ENCODE data around the gene WBP1L. TPM values are rescaled to one million over a fixed set of nuclear protein-coding genes. Genes with fewer than 3 reads are reported as not detected.
"Not testable (repeated sequence)": the region's sequence is repeated elsewhere in the genome, so short reads cannot be mapped to it uniquely, and the experiment has no call there.

Gene WBP1L
- total and polyA plus RNA-seq, 4 donors = 12.3 to 43.6 (median 27.6) TPM

DNA sequence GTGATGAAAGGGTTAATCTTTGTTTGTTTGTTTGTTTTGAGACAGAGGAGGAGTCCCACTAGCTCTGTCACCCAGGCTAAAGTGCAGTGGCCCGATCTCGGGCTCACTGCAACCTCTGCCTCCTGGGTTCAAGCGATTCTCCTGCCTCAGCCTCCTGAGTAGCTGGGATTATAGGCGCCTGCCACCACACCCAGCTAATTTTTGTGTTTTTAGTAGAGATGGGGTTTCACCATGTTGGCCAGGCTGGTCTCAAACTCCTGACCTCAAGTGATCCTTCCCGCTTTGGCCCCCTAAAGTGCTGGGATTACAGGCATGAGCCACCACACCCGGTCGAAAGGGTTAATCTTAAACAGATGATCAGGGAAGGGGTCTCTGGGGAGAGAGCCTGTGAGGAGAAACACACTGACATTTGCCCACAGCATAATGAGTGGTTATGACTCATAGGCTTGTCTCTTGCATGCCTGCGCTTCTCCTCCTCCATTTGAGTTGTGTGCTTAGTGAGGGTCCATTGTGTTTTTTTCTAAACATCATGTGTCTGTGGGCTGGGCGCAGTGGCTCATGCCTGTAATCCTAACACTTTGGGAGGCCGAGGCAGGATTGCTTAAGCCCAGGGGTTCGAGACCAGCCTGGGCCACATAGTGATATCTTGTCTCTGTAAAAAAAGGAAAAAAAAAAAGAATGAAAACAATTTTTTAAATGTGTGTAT is 112.1 kb downstream of the WBP1L start:
- not testable (repeated sequence) for H3K9me3 ChIP-seq (ENCODE audit: control insufficient read depth in 4 of 4, low read length in 3 of 4); H3K27me3 ChIP-seq (ENCODE audit: control insufficient read depth in 4 of 4, insufficient read depth in 4 of 4, low read length in 3 of 4); DNase-seq (ENCODE audit: low spot score); H3K9ac ChIP-seq (ENCODE audit: low read depth in 1 of 2, low read length in 2 of 2); H3K4me3 ChIP-seq (ENCODE audit: low read depth in 1 of 3, low read length in 3 of 3); H3K36me3 ChIP-seq (ENCODE audit: control insufficient read depth in 4 of 4, insufficient read depth in 3 of 4, low read depth in 1 of 4, low read length in 3 of 4)
- WGBS = 72% methylated on average over 11 of the region's 11 CpGs
- Histone ChIP-seq H3K4me1 (ENCODE audit: control insufficient read depth in 4 of 4, insufficient read depth in 4 of 4, low read length in 3 of 4) (peaks cover 3 to 15% (median 4%) of the 10 kb centered on the region in 4 donors), H3K27ac (ENCODE audit: low read depth in 1 of 2, low read length in 2 of 2) (peak overlapping the region in 1 of 2 donors; percentile 40)
- peak; percentile 51 for TF ChIP-seq SP1 (IDR thresholded peaks at IDR 0.05)
- TF ChIP-seq HNF4A (conservative IDR thresholded peaks at IDR 0.05) = peak; percentile 61 to 77

DNA sequence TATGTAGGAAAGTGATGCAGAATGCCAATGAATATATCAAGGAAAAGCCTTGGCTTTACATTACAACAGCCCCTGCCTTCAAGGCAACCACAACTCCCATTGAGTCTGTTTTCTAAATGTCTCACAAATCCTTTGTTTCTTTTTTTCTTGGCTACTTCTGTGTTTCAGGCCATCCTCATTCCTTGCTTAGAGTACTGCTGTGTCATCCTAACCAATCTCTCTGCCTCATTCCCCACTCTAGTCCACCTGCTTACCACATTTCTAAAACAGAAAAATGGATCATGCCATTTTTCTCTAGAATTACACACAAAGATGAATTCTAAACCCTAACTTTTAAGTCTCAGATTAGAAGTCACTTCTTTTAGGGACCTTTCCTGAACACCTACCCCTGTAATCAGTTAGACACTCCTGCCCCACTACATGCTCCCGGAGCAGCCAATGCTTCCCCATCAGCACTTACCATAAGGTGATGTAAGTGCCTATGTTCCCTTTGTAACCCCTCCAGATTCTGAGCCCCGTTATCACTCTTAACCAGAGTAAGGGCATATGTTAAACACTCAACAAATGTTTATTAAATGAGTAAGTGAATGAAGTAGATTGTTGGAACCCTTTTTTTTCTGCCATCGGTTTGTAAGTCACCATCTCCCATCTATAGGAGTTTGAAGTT is 113.1 kb downstream of the WBP1L start:
- Histone ChIP-seq H3K27ac (ENCODE audit: low read depth in 1 of 2, low read length in 2 of 2) (no peak overlapping the region), H3K4me1 (ENCODE audit: control insufficient read depth in 4 of 4, insufficient read depth in 4 of 4, low read length in 3 of 4) (peaks cover 3 to 13% (median 4%) of the 10 kb centered on the region in 4 donors), H3K9me3 (ENCODE audit: control insufficient read depth in 4 of 4, low read length in 3 of 4) (no peaks in the 10 kb centered on the region), H3K4me3 (ENCODE audit: low read depth in 1 of 3, low read length in 3 of 3) (no peak overlapping the region), H3K27me3 (ENCODE audit: control insufficient read depth in 4 of 4, insufficient read depth in 4 of 4, low read length in 3 of 4) (no peaks in the 10 kb centered on the region), H3K9ac (ENCODE audit: low read depth in 1 of 2, low read length in 2 of 2) (no peak overlapping the region), H3K36me3 (ENCODE audit: control insufficient read depth in 4 of 4, insufficient read depth in 3 of 4, low read depth in 1 of 4, low read length in 3 of 4) (peaks cover 0 to 8% (median 6%) of the 10 kb centered on the region in 4 donors)
- 91% methylated on average over 3 of the region's 3 CpGs for WGBS
- TF ChIP-seq RXRA (IDR thresholded peaks at IDR 0.05) (no peak), RAD21 (IDR thresholded peaks at IDR 0.05) (no peak), HNF4G (IDR thresholded peaks at IDR 0.05) (no peak), SP1 (IDR thresholded peaks at IDR 0.05) (no peak), EGR1 (IDR thresholded peaks at IDR 0.05; ENCODE audit: low read depth in 2 of 2) (no peak), TAF1 (conservative IDR thresholded peaks at IDR 0.05) (no peak), YY1 (IDR thresholded peaks at IDR 0.05) (no peak)
- TF ChIP-seq, protein P1, sequence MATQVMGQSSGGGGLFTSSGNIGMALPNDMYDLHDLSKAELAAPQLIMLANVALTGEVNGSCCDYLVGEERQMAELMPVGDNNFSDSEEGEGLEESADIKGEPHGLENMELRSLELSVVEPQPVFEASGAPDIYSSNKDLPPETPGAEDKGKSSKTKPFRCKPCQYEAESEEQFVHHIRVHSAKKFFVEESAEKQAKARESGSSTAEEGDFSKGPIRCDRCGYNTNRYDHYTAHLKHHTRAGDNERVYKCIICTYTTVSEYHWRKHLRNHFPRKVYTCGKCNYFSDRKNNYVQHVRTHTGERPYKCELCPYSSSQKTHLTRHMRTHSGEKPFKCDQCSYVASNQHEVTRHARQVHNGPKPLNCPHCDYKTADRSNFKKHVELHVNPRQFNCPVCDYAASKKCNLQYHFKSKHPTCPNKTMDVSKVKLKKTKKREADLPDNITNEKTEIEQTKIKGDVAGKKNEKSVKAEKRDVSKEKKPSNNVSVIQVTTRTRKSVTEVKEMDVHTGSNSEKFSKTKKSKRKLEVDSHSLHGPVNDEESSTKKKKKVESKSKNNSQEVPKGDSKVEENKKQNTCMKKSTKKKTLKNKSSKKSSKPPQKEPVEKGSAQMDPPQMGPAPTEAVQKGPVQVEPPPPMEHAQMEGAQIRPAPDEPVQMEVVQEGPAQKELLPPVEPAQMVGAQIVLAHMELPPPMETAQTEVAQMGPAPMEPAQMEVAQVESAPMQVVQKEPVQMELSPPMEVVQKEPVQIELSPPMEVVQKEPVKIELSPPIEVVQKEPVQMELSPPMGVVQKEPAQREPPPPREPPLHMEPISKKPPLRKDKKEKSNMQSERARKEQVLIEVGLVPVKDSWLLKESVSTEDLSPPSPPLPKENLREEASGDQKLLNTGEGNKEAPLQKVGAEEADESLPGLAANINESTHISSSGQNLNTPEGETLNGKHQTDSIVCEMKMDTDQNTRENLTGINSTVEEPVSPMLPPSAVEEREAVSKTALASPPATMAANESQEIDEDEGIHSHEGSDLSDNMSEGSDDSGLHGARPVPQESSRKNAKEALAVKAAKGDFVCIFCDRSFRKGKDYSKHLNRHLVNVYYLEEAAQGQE (IDR thresholded peaks at IDR 0.05) = no peak
- no peak for DNase-seq (ENCODE audit: low spot score)

DNA sequence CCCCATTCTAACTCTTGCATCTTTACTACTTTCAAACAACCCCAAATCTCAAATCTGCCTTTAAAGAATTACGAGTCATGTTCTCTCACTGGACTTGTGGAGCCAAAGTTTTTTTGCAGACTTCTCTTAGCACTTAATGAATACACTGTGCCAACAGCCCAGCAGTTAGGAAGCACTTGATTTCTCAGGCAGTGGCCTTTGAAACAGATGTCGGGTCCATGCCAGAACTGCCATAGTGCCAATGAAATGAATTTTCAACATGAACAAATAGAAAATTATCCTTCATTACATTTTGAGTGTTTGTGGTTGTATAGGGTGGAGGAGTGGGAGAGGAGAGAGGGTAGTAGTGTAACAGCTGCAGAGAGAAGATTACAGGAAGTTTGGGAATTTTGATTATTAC is 116.2 kb downstream of the WBP1L start:
- H3K9me3 ChIP-seq (ENCODE audit: control insufficient read depth in 4 of 4, low read length in 3 of 4) = no peaks in the 10 kb centered on the region
- no peaks in the 10 kb centered on the region for H3K27me3 ChIP-seq (ENCODE audit: control insufficient read depth in 4 of 4, insufficient read depth in 4 of 4, low read length in 3 of 4)
- no peak overlapping the region for H3K4me3 ChIP-seq (ENCODE audit: low read depth in 1 of 3, low read length in 3 of 3)
- H3K4me1 ChIP-seq (ENCODE audit: control insufficient read depth in 4 of 4, insufficient read depth in 4 of 4, low read length in 3 of 4) = peaks cover 3 to 10% (median 4%) of the 10 kb centered on the region in 4 donors
- no peak overlapping the region for H3K27ac ChIP-seq (ENCODE audit: low read depth in 1 of 2, low read length in 2 of 2)
- WGBS = 55% methylated on average over 2 of the region's 2 CpGs
- H3K36me3 ChIP-seq (ENCODE audit: control insufficient read depth in 4 of 4, insufficient read depth in 3 of 4, low read depth in 1 of 4, low read length in 3 of 4) = peaks cover 3 to 20% (median 14%) of the 10 kb centered on the region in 4 donors
- no peak for DNase-seq (ENCODE audit: low spot score)
- TF ChIP-seq RAD21 (IDR thresholded peaks at IDR 0.05) (no peak), SP1 (IDR thresholded peaks at IDR 0.05) (no peak), EGR1 (IDR thresholded peaks at IDR 0.05; ENCODE audit: low read depth in 2 of 2) (no peak), JUND (IDR thresholded peaks at IDR 0.05) (no peak), RXRA (IDR thresholded peaks at IDR 0.05) (no peak)
- TF ChIP-seq, protein P1 (IDR thresholded peaks at IDR 0.05) = no peak
- H3K9ac ChIP-seq (ENCODE audit: low read depth in 1 of 2, low read length in 2 of 2) = no peak overlapping the region

All from liver (tissue), 9 donors.